GM19240 (cell line): ENCODE results near the gene MLLT3.
A peak's percentile ranks its signal among the peaks of the same experiment; 100 is the strongest.
"Not testable (repeated sequence)": the region's sequence is repeated elsewhere in the genome, so short reads cannot be mapped to it uniquely, and the experiment has no call there.

ENCODE experiments used
- DNase-seq: peaks from one replicate; pipeline ENCODE4 v3.0.0; 2011; ENCODE audit warnings: low spot score; ENCODE audit not compliant: insufficient read length

Gene MLLT3

DNA sequence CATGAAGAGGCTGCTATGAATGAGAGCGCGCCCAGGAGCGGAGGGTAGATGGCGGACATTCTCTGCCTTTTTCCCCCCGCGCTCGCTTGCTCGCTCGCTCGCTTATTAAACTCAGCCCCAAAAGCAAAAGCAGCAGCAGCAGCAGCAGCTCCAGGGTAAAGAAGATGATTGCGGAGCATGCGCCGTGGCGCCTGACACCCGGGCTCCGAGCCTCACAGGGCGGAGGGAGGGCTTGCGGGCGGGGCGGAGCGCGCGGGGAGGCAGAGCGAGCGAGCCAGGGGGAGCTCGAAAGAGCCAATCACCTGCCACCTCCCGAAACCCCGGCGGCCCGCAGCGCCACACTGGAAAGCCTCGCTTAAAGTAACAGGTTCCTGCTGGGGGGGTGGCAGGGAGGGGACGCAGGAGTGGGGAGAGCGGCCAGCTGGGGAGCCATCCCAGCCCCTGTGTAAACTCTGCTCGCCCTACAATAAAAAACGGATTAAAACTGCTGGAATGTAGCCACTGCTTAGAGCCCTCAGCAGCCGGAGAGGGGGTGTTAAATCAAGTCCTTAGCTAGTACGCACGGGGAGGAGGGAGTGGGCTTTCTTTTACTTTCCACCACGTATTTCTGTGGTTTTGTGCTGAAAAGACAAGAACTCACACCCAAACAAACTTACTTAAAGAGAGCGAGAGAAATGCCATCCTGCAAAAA lies at the start of gene MLLT3:
MLLT3 (minus strand) TSS at position 170 of the 691 bp plus-strand sequence.
- peak; percentile 54 for DNase-seq

DNA sequence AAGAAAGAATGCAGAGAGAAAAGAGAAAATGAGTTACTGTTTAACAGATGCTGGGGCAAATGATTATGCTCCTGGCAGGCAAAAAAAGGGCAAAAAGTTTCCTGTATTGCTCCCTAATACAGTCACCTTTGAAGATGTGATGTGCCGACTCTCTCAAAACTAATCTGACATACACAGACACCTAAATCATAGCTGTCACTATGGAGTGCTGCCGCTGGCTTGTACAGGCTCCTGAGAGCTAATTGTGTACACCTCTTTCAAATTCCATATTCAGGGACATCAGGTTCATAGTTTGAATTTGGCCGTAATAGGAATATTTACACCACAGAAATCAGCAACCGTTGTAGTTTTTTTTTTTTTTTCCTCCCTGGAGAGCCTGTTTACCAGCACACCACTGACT lies 49.3 kb upstream of the MLLT3 start:
- DNase-seq, result no peak

DNA sequence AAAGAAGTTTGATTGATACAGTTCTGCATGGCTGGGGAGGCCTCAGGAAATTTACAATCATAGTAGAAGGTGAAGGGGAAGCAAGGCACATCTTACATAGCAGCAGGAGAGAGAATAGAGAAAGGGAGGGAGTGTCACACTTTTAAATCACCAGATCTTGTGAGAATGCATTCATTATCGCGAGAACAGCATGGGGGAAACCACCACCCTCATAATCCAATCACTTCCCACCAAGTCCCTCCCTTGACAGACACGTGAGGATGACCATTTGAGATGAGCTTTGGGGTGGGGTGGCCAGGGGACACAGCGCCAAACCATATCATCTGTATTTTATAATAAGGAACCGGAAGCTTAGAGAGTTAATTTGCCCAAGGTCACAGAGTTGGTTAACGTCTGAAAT lies 48.1 kb upstream of the MLLT3 start:
- no peak for DNase-seq

DNA sequence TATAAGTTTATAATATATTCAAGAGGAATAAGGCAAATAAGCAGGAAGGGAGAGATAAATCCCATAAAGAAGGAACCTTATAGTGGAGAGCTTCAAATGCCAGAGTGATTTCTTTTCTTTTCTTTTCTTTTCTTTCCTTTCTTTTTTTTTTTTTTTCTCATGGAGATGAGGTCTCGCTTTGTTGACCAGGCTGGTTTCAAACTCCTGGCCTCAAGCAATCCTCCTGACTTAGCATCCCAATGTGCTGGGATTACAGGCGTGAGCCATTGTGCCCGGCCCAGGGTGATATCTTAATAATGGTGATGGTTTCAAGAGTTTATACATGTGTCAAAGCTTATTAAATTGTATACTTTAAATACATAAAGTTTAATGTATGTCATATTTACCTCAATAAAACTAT lies 42.2 kb upstream of the MLLT3 start:
- no peak for DNase-seq

DNA sequence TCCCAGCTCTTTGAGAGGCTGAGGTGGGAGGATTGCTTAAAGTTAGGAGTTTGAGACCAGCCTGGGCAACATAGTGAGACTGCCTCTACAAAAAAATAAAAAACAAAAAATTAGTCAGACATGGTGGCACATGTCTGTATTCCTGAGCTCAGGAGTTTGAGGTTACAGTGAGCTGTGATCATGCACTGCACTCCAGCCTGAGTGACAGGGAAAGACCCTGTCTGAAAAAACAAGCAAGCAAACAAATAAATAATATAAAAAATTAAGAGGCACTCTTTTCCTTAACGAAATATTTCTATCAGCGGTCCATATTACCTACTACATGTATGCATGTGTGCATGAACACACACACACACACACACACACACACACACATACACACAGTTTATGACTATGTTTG lies 40.8 kb upstream of the MLLT3 start:
- DNase-seq, result no peak

DNA sequence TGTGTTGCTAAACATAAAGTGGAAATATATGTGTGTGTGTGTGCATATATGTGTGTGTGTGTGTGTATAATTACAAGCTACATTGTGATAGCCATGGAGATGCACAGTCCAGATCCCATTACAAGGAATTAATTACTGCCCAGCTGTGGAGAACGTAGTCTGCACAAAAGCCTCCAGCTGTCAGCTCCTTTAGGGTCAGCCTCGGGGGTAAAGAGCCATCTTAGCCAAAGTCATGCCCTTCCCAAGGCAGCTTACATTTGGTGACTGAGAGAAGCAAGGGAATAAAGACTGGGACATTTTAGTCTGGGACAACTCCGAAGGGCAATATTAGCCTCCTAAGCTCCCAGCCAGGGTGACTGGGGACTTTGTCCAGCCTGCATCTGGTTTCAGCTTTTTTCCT lies 39.9 kb upstream of the MLLT3 start:
- DNase-seq, result no peak

DNA sequence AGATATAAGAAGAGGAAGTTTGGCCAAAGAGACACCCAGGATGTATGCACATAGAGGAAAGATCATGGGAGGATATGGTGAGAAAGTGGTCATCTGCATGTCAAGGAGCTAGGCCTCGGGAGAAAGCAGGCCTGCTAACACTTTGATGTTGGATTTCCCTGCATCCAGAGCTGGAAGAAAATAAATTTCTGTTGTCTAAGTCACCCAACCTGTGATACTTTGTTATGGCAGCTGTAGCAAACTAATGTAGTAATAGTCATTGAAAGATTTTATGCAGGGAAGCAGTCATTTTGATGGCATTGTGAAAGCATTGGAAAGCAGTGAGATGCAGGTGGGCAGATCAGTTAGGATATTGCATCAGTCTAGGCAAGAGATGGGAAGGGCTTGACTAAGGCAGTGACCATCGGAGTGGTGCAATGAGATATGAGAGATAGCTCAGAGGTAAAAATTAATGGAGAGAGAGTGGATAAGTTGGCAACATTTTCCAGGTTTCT lies 37.2 kb upstream of the MLLT3 start:
- no peak for DNase-seq

DNA sequence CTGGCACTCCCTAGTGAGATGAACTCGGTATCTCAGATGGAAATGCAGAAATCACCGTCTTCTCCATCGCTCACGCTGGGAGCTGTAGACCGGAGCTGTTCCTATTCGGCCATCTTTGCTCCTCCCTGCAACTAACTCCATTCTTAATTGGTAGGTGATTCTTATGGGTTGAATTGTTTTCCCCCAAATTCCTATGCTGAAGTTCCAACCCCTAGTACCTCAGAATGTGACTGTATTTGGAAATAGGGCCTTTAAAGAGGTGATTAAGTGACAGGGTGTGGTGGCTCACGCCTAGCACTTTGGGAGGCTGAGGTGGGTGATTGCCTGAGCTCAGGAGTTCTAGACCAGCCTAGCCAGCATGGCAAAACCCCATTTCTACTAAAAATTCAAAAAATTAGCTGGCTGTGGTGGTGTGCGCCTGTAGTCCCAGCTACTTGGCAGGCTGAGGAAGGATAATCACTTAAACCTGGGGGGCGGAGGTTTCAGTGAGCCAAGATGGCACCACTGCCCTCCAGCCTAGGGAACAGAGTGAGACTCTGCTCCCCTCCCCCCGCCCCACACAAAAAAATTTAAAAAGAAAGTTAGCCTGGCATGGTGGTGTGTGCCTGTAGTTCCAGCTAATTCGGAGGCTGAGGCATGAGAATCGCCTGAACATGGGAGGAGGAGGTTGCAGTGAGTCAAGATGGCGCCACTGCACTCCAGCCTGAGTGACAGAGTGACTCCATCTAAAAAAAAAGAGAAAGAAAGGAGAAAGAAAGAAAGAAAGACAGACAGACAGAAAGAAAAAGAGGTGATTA lies 36.6 kb upstream of the MLLT3 start:
- no peak for DNase-seq

DNA sequence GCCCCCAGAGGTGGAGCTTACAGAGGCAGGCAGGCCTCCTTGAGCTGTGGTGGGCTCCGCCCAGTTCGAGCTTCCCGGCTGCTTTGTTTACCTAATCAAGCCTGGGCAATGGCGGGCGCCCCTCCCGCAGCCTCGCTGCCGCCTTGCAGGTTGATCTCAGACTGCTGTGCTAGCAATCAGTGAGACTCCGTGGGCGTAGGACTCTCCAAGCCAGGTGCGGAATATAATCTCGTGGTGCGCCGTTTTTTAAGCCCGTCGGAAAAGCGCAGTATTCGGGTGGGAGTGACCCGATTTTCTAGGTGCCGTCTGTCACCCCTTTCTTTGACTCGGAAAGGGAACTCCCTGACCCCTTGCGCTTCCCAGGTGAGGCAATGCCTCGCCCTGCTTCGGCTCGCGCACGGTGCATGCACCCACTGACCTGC lies 36.0 kb upstream of the MLLT3 start:
- DNase-seq, result not testable (repeated sequence)

DNA sequence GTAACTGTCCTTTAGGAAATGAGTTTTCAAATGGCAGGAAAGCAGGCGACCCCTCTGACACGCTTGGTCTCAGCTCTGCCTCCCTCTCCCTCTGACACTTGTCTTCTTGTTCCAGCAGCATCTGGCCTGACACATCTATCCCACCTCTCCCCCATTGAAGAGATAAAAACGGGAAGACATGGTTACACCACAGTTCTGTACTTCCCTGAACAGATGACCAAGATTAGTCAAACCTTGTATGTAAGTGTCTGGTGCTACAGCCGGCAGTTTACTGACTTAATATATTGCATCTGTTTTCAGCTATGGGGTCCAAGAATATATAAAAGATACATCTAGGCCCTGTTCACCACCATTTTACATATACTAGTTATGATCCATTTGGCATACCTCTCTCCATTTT lies 29.6 kb upstream of the MLLT3 start:
- DNase-seq, result no peak

DNA sequence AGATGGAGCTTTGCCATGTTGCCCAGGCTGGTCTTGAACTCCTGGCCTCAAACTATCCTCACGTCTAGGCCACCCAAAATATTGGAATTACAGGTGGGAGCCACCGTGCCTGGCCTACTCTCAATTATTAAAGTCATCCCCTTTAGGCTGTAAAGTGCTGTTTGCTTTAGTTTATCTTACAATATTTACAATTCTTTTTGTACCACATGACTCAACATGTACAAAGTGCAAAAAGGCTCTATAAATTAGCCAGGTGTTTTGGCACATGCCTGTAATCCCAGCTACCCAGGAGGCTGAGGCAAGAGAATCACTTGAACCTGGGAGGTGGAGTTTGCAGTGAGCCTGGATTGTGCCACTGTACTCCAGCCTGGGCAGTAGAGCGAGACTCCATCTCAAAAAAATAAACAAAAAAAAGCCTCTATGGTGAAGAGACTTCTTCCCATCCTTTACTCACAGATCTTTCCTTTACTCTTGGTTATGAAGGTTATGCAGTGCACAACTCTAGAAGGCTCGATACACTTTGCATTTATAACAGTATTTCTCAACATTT lies 28.5 kb upstream of the MLLT3 start:
- no peak for DNase-seq

DNA sequence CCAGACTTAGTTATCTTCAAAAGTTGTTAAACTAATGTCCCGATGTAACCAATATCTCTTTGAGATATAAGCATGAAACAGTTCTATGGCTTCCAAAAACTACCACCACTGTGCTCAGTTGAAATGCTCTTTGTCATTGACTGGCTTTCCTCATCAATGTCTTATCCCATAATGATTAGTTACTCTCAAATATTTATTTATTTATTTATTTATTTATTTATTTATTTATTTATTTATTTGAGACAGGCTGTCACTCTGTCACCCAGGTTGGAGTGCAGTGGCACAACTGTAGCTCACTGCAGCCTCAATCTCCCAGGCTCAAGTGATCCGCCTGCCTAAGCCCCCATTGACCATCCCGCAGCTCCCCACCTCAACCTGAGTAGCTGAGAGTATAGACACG lies 28.0 kb upstream of the MLLT3 start:
- DNase-seq, result no peak

DNA sequence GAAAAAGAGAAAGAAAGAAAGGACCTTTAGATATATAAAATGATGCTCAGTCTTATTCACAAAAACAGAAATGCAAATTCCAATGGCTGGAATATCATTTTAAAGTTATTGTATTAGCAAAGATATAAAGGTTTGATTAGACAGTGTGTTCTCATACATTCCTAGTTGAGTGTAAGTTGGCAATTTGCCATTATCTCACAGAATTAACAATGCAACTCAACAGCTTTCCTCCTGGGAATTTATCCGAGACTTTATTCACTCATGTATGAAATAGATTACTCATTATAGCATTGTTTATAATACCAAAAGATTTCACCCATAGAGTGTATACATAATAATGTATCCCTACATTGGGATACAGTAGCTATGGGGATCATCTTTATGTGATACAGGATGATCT lies 27.1 kb upstream of the MLLT3 start:
- no peak for DNase-seq

DNA sequence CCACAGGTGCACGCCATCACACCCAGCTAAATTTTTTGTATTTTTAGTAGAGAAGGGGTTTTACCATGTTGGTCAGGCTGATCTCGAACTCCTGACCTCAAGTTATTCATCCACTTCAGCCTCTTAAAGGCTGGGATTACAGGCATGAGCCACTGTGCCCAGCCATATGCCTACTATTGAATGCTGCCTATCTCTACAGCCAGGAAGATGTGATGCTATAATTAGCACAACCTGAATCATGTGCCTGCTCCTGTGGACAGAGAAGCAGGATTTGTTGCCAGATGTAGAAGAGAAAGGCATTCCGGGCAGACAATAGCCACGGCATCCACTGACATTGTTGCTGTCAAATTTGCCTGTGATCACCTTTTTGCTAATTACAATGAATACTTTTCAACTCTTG lies 24.4 kb upstream of the MLLT3 start:
- DNase-seq, result no peak

DNA sequence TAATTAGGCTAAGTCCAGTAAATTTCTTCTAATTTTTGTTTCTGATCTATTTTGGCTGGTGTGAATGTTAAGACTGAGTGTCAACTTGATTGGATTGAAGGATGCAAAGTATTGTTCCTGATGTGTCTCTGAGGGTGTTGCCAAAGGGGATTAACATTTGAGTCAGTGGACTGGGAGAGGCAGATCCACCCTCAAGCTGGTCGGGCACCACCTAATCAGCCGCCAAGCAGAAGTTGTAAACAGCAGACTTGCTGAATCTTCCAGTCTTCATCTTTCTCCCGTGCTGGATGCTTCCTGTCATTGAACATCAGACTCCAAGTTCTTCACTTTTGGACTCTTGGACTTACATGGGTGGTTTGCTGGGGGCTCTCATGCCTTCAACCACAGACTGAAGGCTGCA lies 21.4 kb upstream of the MLLT3 start:
- DNase-seq, result no peak

DNA sequence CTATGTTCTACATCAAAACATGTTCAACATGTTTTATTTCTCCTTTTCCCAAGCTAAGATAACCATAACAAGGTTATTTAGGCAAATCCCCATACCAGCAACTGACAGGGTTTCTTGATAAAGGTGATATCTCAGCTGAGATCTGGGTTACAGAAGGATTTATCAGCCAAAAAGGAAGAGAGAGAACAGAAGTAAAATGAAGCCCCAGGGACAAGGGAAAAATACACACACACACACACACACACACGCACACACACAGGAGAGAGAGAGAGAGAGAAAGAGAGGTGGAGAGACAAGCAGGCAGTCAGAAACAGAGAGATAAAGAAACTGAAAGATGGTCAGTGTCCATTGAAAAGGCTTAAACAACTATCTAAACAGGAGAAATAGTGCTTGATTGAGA lies 19.7 kb upstream of the MLLT3 start:
- DNase-seq, result no peak

DNA sequence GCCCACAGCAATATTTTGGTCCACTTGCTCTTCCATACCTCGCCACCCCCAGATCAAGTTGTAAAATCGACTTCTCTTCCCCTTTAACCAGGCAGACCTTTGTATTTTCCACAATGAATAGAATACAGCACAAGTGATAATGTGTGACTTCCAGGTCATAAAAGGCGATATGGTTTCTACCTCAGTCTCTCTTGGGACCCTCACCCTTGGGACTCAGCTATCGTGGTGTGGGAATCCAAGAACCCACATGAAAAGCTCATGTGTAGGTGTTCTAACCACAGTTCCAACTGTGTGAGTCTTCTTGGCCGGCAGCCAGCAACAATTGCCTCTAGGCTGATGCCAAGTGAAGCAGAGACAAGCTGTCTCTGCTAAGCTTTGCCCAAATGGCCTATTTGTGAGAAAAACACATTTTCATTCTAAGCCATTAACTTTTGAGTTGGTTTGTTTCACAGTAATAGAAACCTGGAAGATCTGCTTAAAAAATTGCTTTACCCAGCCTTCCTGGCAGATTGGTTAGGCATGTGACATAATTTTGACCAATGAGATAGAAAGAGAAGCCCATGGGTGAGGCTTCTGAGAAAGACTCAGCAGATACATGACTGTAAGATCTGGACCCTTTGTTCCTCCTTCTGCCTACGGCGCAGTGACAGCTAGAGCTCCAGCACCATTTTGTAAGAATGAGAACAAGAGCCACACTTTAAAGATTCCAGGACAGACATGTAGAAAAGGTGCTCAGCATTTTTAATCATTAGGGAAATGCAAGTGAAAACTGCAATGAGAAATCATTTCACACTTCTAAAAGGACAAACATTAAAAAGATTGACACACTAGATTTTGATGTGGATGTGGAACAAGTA lies 18.3 kb upstream of the MLLT3 start:
- no peak for DNase-seq

DNA sequence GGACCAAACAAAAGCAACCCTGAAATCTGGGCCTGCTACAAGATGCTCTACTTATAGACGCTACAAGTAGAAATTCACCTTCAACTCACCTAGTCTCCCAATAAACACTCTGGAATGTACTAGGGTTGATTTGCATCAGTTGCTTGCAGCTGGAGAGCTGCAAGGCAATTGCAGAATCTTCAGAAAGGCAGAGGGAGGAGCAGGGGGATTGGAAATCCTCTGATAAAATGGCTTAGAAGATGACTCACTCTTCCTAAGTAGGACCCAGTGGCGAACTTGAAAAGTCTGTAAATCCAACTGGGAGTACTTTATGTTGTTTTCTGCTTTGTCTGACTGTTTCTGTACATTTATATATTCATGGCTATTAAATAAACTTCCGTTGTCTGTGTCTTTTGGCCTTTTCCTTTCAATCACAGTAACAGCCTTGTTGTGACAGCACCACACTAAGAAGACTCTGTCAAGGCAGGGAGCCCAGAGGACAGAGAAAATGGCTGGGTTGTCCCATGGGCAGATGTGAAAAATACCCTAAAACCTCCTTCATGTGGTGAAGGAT lies 14.7 kb upstream of the MLLT3 start:
- no peak for DNase-seq

DNA sequence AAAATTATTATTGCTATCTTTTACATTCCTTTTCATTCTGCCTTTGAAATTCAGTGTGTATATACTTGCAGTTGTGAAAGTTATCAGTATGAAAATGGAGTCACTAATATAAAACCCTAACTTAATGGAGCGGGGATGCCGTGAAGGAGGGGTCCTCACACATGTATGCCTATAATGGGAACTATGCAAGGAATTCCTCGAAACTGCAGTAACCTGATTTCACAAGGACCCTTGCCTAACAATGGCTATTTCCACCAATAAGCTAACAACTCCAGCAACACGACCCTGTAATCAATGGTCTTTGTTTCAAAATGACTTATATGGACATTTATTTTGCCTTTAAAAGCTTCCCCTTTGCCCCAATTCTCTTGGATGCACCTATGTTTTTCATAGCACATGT lies 12.6 kb upstream of the MLLT3 start:
- no peak for DNase-seq

DNA sequence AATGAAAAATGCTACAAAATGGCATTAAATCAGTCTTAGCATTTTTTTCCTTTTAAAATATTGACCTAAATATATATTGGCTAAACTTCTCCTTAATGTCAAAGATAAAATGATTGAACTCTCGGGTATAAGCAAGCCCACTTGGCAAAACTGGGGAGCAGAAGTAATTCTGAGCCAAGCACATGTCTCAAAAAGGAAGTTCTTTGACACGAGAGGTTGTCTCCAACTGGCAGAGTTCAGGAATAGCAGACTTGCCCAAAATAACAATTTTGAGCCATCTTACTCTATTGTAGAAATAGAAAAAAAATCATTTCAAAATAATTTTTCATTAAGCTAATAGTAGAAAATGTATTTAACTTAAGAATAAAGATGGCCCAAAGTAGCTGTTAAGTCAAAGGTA lies 10.4 kb upstream of the MLLT3 start:
- DNase-seq, result no peak

DNA sequence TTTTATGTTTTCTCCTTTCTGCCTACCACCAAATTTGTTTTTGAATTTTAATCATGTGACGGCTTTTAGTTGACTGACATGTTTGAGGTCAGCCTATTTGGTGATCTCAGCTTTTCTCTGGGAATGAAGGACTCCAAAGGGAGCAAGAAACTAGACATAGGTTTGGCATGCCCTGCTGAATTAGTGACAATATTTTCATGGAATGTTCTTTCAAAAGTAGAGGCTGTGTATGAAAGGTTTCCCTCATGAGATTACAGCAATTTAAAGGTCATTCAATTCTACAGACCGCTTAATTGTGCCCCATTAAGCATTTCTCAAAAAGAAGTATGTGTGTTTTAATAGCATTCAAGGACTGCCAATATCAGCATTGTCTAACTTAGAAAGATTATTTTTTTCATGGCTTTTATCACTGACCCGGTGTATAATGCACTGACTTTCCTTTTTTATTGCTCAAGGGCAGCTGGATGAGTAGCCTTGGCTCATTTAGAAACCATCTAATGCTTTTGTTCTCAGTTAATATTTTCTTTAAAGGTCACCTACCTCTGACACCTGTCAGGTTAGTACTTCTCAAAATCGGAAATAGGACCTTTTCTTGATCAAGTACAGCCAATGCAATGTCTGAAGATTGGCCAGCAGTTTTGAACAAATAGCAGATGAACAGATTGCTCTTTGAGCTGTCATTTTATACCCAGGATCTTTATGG lies 8.1 kb upstream of the MLLT3 start:
- DNase-seq, result no peak
